IMR-90 (cell line): Measurements from ENCODE around the gene EHMT1.

Experiments
- FOS ChIP-seq: fragments of 150-350 bp; IDR thresholded peaks from 2 replicates; pipeline ENCODE4 v1.6.1; 2016; ENCODE audit warnings: low read depth, low read length
- RCOR1 ChIP-seq: IDR thresholded peaks from 2 replicates; pipeline ENCODE4 v1.6.1; 2012; ENCODE audit warnings: mild to moderate bottlenecking, low read length, improper control_type of control experiment; ENCODE audit not compliant: insufficient replicate concordance
- TF ChIP-seq, protein P1 (sequence below): conservative IDR thresholded peaks from 2 replicates; pipeline ENCODE4 v1.5.1; 2012; ENCODE audit warnings: mild to moderate bottlenecking, low read depth, low read length, improper control_type of control experiment

DNA sequence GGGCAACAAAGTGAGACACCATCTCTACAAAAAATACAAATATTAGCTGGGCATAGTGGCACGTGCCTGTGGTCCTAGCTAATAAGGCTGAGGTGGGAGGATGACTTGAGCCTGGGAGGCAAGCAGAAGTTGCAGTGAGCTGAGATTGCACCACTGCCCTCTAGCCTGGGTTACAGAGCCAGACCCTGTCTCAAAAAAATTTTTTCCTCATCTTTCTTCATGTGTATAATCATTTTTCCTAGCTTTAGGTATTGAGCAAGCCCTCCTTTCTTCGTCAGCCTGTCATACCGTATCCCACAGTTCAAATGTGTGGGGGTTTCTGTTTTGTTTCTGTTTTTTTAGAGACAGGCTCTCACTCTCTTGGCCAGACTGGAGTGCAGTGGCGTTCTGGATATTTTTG is 41.3 kb downstream of the EHMT1 start:
- TF ChIP-seq FOS (no peak), RCOR1 (no peak)
- TF ChIP-seq, protein P1, sequence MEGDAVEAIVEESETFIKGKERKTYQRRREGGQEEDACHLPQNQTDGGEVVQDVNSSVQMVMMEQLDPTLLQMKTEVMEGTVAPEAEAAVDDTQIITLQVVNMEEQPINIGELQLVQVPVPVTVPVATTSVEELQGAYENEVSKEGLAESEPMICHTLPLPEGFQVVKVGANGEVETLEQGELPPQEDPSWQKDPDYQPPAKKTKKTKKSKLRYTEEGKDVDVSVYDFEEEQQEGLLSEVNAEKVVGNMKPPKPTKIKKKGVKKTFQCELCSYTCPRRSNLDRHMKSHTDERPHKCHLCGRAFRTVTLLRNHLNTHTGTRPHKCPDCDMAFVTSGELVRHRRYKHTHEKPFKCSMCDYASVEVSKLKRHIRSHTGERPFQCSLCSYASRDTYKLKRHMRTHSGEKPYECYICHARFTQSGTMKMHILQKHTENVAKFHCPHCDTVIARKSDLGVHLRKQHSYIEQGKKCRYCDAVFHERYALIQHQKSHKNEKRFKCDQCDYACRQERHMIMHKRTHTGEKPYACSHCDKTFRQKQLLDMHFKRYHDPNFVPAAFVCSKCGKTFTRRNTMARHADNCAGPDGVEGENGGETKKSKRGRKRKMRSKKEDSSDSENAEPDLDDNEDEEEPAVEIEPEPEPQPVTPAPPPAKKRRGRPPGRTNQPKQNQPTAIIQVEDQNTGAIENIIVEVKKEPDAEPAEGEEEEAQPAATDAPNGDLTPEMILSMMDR: no peak
